Thyroid gland (tissue), 4 donors: ENCODE measurements around the gene MLC1.

Experiments
- CTCF ChIP-seq, 6 experiments: fragments of 200-600 bp in 3 of 6; fragments of 450-650 bp in 3 of 6; sonication (generic) in 3 of 6; IDR thresholded peaks; one replicate each; pipeline ENCODE4 v1.5.1; 2016 to 2019; ENCODE audit warnings: antibody characterized with exemption in 6 of 6, mild to moderate bottlenecking in 2 of 6, inconsistent platforms in 1 of 6, moderate library complexity in 1 of 6
- POLR2A ChIP-seq, 2 donors: fragments of 450-650 bp; IDR thresholded peaks; one replicate each; pipeline ENCODE4 v1.6.1; 2017; ENCODE audit warnings: antibody characterized with exemption in 2 of 2, mild to moderate bottlenecking in 2 of 2, moderate library complexity in 1 of 2

- TF ChIP-seq CTCF (IDR thresholded peaks at IDR 0.05): no peak
- TF ChIP-seq POLR2A (IDR thresholded peaks at IDR 0.05): no peak
Measured at GRCh38 chr22:50019316-50019715, 65.9 kb downstream of the MLC1 start.
